IPS-NIHi7 (cell line): Measurements from ENCODE around the gene TMEM266.

Experiments used
- DNase-seq: peaks from one replicate; pipeline ENCODE4 v3.0.0; 2012; ENCODE audit warnings: mixed read lengths; ENCODE audit errors: extremely low spot score

The TMEM266 gene

GRCh38 chr15:76161153-76162035 lies 101.6 kb downstream of the TMEM266 start:
- no peak for DNase-seq

GRCh38 chr15:76162036-76162398 lies 102.2 kb downstream of the TMEM266 start:
- no peak for DNase-seq

- DNase-seq: no peak
These were observed 103.1 kb downstream of the TMEM266 start for GRCh38 chr15:76162784-76163456.

- DNase-seq: no peak
These were observed 103.9 kb downstream of the TMEM266 start for GRCh38 chr15:76163457-76164295.

GRCh38 chr15:76164602-76165001 lies 104.8 kb downstream of the TMEM266 start:
- no peak for DNase-seq

GRCh38 chr15:76165951-76166350 lies 106.2 kb downstream of the TMEM266 start:
- no peak for DNase-seq

GRCh38 chr15:76168237-76168984 lies 108.6 kb downstream of the TMEM266 start:
- no peak for DNase-seq

GRCh38 chr15:76169018-76169417 lies 109.2 kb downstream of the TMEM266 start:
- DNase-seq: peak; percentile 51

GRCh38 chr15:76169911-76170800 lies 110.4 kb downstream of the TMEM266 start:
- DNase-seq: no peak

GRCh38 chr15:76172782-76173181 lies 113.0 kb downstream of the TMEM266 start:
- no peak for DNase-seq

- DNase-seq: no peak
These were observed 113.6 kb downstream of the TMEM266 start for GRCh38 chr15:76173317-76173834.

- no peak for DNase-seq
These were observed 114.9 kb downstream of the TMEM266 start for GRCh38 chr15:76174654-76175053.

- DNase-seq: no peak
These were observed 115.7 kb downstream of the TMEM266 start for GRCh38 chr15:76175442-76175841.

GRCh38 chr15:76176059-76176458 lies 116.3 kb downstream of the TMEM266 start:
- no peak for DNase-seq

- no peak for DNase-seq
These were observed 116.8 kb downstream of the TMEM266 start for GRCh38 chr15:76176487-76177085.

- no peak for DNase-seq
These were observed 117.8 kb downstream of the TMEM266 start for GRCh38 chr15:76177491-76178040.

GRCh38 chr15:76178296-76179000 lies 118.7 kb downstream of the TMEM266 start:
- DNase-seq: no peak

GRCh38 chr15:76179023-76179422 lies 119.2 kb downstream of the TMEM266 start:
- no peak for DNase-seq

GRCh38 chr15:76180321-76180720 lies 120.5 kb downstream of the TMEM266 start:
- no peak for DNase-seq
